Stimulated activated CD4-positive, alpha-beta T cell treated with anti-CD3 and anti-CD28 coated beads, Interleukin-12 subunit alpha, Interleukin-12 subunit beta, amount 100 ng/mL, for 4 hours (primary cell): ENCODE measurements around the gene MAN1C1.
"Not testable (repeated sequence)": the region's sequence is repeated elsewhere in the genome, so short reads cannot be mapped to it uniquely, and the experiment has no call there.

ENCODE experiments used
- DNase-seq: peaks from one replicate; pipeline ENCODE4 v3.0.0-alpha.2; 2020

MAN1C1 gene

DNA sequence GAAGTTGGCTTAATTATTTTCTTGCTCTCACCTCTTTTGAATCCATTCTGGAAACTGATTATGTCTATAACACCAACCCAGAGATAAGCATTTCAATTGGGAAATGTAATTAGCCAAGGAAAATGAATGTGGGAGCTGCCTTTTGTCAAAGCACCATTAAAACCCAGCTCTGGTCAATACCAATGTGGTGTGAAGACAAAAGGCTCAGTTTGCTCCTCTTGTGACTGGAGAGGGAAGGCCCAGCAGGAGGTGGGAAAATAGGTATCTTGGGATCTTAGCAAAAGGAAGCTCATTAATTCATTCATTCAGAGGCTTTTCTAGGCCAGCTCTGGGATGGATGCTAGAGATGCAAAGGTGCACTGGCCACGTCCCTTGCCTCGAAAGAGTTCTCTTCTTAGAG is 108.4 kb downstream of the MAN1C1 start:
- DNase-seq = no peak

DNA sequence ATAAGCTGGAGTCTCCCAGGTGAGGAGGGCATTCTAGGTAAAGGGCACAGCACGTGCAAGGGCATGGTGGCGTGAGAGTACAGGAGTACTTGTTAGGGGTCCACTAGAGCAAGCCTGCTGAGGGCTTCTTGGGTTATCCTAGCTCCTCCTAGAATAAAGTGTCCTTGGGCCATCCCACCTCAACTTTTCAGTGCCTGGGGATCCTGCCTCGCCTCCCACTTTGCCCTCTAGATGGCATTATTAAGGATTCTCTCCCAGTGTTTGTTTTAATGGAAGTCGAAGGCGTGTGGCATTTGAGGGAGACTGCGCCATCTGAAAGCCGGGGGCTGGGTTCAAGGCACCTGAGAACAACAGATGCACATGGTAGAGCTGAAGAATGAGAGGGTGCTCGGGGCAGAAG is 108.9 kb downstream of the MAN1C1 start:
- no peak for DNase-seq

DNA sequence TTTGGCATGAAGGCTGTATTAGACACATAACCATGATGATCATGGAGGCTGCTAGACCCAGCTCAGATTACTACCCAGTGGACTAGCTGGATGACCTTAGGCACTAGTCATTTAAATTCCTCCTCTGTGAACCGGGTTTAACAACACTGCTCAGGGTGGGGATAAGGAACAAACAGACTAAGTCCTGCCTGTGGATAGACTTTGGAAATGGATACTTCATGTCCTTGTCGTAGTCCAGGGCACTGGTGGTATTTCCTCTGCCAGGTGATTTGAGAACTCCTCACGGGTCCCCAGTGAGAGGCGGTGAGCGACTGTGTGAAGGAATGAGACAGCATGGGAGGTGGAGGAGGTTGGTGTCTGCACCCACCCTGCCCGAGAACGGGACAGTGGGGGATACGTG is 110.5 kb downstream of the MAN1C1 start:
- DNase-seq = no peak

DNA sequence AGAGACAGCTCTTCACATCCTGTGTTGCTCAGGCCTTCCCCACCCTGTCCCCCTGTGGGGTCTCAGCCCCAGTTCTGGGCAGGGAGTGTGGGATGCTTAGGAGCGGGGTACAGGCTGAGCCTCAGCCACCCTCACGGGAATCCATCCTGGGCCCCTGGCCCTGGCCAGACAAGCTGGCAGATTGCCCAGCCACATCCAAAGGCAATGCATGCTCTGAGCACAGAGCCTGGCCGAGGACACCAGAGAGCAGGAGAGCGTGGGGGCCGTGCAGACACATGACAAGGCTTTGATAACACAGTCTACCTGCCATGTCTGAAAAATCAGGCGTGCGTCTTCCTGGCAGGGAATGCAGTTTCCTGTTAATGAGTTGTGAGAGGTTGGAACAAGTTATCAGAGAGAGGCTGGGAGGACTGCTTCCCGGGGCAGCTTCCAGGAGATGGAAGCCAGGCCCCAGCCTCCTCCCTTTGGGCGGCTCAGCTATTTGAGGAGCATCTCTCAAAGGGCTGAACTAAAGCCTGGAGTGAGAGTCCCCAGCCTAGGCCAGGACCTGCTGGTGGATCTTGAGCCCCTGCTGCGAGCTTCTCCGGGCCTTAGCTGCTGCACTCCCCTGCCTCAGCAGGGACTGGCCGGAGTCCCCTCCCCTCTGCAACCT is 111.2 kb downstream of the MAN1C1 start:
- DNase-seq = no peak

DNA sequence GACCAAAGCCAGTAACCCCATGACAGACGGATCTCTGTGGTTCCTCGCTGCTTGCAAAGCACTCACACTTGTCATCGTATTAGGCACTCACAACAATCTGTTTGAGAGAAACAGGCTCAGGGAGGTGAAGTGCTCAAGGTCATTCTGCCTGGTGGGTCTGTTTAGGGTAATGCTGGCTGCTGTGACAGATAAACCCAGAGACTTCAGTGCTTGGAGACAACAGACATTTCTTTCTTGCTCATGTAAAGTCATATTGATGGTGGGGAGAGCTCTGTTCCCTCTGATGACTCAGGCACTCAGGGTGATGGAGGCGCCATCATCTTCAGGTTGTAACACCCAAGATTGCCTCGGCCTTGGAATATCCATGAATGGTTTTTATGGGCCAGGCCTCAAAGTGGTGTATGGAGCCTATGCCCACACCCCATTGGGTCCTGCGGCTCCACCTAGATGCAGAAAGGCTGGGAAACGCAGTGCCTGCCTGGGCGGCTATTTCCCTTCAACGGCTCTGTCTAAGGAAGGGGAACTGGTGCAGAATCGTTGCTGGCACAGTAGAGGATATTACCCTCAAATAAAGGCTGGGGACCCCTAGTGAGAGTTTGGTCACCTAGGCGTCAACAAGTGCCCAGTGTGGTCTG is 111.8 kb downstream of the MAN1C1 start:
- no peak for DNase-seq

DNA sequence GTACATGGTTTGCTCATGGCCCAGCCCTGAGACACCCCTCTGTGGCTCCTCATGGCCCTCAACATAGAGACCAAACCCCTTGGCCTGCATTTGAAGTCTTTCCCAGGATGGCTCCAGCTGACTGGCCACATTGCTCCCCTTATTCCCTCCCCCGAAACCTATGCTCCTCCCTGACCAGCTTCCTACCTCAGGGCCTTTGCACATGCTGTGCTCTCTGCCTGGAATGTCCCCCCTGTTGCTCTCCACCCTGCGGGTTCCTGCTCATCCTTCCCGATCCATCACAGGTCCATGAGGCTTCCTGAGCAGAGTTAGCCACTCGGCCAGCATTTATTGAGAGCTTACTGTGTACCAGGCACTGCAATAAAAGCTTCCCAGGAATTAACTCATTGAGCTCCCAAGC is 112.5 kb downstream of the MAN1C1 start:
- no peak for DNase-seq

DNA sequence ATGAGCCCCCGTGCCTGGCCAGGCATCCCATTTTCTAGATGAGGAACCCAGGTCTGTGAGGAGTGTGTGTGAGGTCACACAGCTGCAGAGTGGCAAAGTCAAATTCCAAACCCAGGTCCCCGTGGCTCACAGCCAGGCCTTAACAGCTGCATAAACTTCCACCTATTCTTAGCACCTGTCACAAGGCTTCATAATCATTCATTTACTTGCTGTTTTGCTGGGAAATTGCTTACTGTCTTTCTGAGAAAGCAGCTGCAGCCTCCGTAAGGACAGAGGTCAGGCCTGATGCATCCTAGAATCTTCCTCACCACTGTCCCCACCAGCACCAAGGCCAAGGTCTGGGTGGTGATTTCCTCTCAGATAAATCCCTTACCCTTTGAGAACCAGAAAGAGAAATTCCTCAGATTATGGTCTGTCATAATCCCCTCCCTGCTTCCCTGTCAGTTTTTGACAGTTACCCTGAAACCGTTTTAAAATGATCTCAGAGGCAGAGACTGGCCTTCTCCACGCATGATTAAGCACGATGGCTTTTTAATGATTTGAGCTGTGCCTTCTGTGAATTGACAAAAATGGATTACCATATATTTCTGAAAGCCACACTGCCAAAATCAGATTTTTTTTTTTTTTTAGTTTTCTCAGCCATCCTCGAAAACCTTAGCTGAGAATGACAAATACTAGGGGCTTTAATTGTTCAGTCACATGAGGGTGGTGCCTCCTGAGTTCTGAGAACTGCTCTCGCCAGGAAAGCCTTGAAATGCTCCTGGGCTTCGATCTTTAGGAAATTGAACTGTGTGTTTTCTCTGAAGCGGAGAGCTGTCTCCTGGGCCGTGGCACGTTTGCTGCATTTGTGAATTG is 113.4 kb downstream of the MAN1C1 start:
- DNase-seq = no peak

DNA sequence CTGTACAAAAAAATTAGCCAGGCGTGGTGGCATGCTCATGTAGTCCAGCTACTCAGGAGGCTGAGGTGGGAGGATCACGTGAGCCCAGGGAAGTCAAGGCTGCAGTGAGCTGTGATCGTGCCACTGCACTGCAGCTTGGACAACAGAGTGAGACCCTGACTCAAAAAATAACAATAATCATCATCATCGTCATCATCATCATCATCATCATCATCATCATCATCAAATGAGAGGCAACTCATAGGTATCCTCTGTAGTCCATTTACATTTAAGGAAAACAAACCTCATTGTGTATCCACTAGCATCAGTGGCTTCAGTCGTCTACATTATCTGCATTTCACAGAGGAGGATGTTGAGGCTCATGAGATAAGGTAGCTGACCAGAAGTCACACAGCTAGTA is 114.6 kb downstream of the MAN1C1 start:
- DNase-seq = no peak

DNA sequence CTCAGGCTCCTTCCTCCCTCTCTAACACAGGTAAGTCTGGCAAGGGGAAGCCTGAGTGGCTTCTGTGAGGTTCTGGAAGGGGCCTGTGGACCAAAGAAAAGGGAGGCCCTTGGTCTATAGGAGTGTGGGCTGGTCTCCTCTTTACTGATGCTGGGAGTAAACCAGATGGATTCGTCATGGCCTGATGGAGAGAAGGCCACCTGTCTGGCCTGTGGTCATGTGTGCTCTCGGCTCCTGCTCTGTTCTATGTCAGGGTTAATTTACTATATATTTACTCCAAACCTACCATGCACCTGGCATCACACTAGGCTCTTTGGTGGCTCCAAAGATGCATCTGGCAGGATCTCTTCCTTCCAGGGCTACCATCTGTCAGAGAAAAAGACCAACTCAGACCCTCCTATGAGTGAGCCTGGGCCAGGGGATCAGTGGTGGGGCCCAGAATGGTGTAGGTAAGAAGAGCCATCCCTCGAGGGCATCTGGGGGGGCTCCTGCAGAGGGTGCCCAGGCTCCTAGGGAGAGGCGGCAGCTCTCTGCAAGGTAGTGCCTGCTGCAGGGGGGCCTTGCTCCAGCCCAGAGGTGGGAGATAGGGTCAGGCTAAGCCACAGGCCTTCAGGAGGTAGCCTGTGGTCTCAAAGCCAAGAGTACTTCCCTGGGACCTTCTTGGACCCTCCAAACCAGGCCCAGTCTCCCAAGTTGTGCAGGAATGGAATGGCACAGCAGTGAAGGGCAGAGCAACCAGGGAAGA is 115.2 kb downstream of the MAN1C1 start:
- DNase-seq = no peak

DNA sequence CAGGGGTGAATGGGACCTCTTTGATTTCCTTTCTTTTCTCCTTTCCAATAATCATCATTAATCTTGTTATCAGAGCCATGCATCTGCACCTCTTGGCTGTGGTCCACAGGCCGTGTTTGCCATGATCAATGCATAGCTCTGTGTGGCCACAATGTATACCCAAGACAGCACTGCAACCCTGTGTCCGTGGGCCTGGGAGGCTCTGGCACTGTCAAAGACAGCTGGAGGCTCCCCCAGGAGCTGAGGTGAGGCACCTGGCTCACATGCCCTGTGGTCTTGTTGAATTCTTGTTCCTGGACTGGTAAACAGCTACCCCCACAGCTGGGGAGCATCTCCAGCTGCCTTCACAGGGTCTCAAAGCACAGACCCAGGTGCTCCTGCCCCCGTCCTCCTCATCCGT is 116.2 kb downstream of the MAN1C1 start:
- DNase-seq = no peak

DNA sequence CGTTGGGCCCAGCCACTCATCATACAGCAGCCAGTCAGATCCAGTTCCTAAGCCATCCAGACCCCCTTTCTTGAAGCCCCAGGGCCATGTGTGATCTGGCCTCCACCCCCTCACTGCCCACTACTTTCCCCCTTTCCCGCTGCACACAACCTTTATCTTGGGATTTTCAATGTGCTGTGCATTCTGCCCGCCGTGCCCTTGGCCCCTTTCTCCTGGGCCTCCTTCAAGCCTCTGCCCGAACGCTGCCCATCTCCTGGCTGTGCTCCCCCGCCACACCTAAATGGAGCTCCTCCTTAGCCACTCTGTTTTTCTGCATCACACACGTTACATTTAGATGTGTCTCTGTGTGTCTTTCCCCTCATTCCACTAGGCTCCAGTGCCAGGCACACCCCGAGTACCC is 116.7 kb downstream of the MAN1C1 start:
- no peak for DNase-seq

DNA sequence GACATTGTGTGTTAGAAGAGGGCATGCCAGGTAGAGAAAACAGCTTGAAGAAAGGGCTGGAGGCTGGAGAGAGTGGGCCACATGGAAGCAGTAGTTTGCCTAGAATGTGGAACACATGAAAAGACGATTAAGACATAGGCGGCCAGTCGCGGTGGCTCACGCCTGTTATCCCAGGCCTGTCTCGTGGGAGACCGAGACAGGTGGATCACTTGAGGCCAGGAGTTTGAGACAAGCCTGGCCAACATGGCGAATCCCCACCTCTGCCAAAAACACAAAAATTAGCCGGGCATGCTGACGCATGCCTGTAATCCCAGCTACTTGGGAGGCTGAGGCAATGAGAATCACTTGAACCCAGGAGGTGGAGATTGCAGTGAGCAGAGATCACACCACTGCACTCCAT is 118.4 kb downstream of the MAN1C1 start:
- not testable (repeated sequence) for DNase-seq

DNA sequence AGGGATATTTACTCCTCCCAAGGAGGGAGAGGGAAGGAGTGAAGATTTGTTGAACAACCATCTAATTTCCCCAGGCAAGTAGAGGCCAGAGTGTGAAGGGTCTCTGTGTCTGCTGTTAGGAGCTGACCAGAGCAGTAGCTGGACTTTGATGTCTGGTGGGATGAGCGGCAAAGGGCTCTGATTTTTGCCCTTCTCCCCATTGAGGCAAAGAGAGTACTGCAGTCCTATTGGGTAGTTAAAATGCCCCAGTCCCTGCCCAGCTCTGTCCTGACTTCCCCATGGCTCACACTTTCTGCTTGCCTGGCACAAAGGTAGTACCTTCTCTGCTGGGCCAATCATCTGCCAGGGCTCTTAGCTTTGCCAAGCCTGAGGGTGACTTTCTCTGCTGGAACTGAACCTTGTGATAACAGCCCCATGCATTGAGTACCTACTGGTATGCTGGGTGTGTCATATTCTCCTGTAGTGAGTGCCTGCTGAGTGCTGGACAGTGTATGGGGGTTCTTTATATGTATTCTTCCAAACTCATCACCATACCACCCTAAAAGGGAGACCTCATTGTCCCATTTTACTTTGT is 119.5 kb downstream of the MAN1C1 start:
- no peak for DNase-seq

DNA sequence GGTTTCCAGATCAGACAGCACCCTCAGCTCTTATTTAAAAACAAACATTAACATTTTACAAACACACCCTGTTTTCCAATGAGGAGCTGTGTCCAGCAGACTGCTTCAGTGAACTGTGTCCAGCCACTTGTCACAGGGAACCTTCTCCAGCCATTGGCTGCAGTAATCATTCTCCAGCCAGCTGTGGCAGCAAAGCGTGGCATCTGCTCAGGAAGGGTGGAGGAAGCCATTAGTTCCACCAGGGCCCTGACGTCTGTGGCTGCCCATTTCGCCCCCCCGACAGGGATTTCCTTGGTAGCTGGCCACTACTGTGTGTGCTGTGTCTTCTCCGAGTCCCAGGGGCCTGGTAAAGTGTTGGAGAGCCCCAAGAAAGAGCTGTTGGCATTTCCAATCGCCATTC is 120.5 kb downstream of the MAN1C1 start:
- DNase-seq = no peak

DNA sequence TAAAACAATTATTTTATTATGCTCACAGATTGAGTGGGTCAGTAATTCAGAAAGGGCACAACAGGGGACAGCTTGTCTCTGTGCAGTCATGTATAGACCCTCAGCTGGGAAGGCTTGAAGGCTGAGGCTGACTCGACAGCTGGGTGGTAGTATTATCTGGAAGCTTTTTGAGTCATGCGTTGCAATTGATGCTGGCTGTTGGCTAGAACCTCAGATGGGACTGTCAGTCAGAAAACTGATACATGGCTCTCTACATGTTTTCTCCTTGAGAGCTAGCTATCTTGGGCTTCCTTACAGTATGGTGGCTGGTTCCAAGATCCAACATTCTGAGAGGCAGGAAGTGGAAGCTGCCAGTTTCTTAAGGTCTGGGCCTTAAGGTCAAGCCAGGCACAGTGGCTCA is 121.9 kb downstream of the MAN1C1 start:
- no peak for DNase-seq

DNA sequence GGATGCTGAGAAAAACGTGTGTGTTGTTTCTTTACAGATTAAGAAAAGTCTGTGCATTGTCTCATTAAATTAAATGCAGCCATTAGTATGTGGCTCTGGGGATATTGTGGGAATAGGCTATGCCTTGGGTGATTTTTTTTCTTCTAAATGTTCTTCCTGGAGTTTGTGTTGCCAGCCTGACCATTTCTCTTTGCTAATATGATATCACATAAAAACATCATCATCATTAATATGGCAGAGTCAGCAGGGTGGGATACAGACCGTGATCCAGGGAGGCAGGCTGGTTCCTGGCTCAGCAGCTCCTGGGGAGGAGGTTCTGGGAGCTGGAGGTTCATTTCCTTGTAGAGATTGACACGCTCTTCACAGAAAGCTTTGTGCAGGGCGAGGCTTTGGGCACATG is 122.8 kb downstream of the MAN1C1 start:
- DNase-seq = no peak

DNA sequence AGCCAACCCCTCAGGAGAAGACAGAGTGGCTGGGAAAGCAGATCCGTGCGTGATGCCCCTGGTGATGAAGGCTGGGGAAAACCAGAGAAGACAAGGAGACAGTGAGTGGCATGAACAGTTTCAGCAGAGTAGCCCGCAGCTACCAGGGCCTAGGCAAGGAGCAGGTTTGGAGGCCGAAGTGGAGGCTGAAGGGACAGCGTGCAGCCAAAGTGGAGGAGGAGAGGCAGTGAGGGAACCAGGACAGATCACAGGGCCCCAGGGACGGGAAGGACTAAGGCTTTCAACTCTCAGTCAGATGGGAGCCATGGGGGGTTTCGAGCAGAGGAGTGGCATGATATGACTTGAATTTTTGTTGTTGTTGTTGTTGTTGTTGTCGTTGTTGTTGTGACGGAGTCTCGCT is 123.5 kb downstream of the MAN1C1 start:
- no peak for DNase-seq

DNA sequence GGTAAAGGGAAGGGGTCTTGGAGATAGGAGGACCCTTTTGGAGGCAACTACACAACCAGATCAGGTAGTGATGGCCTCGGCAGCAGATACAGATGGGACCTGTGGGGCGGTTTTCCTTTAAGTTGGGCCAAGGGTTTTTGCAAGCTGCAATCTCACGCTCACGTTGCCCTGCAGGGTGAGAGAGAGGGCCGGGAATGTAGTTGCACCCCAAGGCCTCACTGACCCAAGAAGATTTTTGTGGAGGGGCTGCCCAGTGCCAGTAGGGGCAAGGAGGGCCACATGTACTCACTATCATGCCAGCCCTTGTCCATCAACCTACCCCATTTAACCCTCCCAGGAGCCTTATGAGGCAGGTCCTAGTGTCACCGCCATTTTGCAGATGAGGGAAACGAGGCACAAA is 125.7 kb downstream of the MAN1C1 start:
- no peak for DNase-seq

DNA sequence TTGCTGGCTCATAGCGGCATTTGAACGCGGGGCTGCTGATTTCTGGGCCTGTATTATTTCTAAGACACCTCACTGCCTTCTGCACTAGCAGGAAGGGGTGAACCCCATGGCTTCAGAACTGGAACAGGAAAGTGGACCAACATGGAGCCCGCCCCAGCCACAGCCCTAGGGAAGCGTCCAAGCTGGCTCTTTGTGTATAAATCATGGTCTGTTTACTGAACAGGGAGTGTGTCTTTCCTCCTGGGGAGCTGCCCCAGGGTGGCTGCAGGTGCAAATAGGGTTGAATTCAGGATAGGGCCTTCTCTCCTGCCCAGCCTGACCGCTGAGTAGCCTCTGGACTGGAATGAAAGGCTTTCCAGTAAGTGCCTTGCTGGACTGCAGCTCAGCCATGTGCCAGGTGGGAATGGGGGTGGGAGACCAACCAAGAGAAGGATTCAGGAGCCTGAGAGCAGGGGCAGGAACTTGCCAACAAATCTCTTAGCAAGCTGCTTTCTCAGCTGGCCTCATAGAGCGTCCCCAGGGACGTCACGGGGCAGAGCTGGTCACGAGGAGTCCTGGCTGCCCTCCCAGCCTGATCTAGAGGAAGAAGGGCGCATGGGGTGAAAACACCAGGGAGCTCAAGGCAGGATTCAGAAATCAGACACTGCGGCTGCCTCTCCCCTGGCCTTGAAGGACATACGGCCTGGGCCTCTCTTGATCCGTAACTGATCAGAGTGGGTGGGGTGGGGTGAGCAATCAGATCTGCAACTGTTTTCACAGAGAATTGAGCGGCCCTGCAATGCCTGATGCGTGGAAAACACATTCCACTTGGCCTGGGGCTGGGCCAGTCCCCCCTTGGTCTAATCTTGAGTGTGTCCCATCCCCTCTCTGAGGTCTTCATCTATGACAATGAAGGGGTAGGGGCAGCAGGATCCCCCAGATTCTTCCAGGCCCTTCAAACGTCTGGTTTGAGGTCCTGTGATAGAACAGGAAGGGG is 126.9 kb downstream of the MAN1C1 start:
- no peak for DNase-seq

DNA sequence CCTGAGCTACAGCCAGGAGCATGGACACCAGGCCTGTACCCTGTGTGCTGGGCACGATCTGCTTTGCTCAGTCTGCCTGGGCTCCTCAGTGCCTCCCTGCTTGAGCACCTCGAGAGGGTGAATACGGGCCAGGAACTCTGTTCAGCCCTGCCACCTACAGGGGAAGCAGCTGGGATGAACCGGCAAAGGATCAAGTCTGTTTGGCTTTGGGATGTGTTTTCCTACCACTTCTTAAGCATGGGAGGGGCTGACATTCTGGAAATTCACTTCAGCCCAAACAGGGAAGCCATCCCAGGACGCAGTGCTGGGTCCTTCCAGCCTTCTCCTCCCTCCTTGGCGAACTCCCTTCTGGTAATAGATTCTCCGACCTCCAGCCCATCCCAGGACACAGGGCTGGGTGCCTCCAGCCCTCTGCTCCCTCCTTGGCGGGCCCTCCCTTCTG is 127.6 kb downstream of the MAN1C1 start:
- DNase-seq = no peak

DNA sequence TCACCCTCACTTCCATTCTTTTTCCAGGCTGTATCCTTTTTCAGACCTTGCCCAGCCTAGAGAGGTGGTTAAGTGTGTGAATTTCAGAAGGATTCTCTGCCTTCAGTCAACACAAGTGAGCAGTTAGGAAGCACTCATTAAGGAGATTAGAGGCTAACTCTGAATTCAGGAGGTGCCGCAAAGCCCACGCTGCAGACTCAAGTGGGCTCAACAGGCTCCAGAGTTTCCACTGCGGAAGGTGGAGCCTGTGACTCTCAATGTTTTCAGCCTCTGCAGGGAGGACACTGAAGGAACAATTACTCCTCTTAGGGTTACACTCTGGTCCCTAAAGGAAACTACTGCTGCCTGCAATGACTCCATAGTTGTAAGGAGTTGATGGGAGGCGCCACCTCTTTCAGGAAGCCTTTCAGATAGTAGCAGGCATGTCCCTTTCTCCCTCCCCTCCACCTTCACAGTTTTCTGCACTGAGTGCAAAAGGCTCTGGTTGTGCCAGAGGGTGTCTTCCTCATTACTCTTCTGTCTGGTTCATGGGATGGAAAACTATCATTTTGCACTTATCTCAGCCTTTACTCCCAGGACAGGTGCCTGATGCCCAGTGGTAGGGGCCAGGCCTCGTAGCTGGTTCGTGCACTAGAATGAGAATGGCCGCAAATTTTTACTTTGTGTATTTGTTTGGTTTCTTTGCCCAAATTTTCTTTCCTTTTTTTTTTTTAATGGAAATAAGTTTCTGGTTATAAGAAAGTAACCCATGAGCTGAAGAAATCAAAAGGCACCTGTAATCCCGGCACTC is 128.2 kb downstream of the MAN1C1 start:
- DNase-seq = no peak
